Activated naive CD8-positive, alpha-beta T cell treated with anti-CD3 and anti-CD28 coated beads for 36 hours (primary cell): Measurements from ENCODE around the gene RIN3. TPM values are rescaled to one million over a fixed set of nuclear protein-coding genes. Genes with fewer than 3 reads are reported as not detected.

Experiments
- DNase-seq: peaks from one replicate; pipeline ENCODE4 v3.0.0; 2021
- H3K27ac Mint-ChIP-seq: one replicate; pipeline ENCODE4 v1.8.0; 2022; ENCODE audit warnings: mild to moderate bottlenecking, moderate library complexity, mixed read lengths
- H3K27me3 Mint-ChIP-seq: one replicate; pipeline ENCODE4 v1.8.0; 2022; ENCODE audit warnings: mild to moderate bottlenecking, mixed read lengths
- H3K36me3 Mint-ChIP-seq: one replicate; pipeline ENCODE4 v1.8.0; 2021; ENCODE audit warnings: mild to moderate bottlenecking, mixed read lengths
- H3K4me1 Mint-ChIP-seq: one replicate; pipeline ENCODE4 v1.8.0; 2021; ENCODE audit warnings: mixed read lengths
- H3K4me3 Mint-ChIP-seq: one replicate; pipeline ENCODE4 v1.8.0; 2022; ENCODE audit warnings: mild to moderate bottlenecking, moderate library complexity, mixed read lengths
- H3K9me3 Mint-ChIP-seq: one replicate; pipeline ENCODE4 v1.8.0; 2022; ENCODE audit warnings: mixed read lengths
- total RNA-seq, 2 experiments: library from RNA; stranded (reverse); gene quantifications; one replicate each; pipeline ENCODE4 v1.2.3, GENCODE V29; 2021

The RIN3 gene
- total RNA-seq, 2 experiments from 2014 or later = 59.2 to 59.6 TPM

GRCh38 chr14:92493492-92493891 lies 20.1 kb upstream of the RIN3 start:
- H3K4me1 Mint-ChIP-seq = peaks cover 5% of the 10 kb centered on the region
- no peaks in the 10 kb centered on the region for H3K36me3 Mint-ChIP-seq
- H3K9me3 Mint-ChIP-seq = no peaks in the 10 kb centered on the region
- DNase-seq = no peak
- H3K4me3 Mint-ChIP-seq = no peak overlapping the region
- H3K27ac Mint-ChIP-seq = no peak overlapping the region
- H3K27me3 Mint-ChIP-seq = no peaks in the 10 kb centered on the region

- Mint-ChIP-seq H3K27me3 (no peaks in the 10 kb centered on the region), H3K4me3 (no peak overlapping the region), H3K4me1 (peaks cover 5% of the 10 kb centered on the region)
These were observed 19.1 kb upstream of the RIN3 start for GRCh38 chr14:92494512-92494911.

DNA sequence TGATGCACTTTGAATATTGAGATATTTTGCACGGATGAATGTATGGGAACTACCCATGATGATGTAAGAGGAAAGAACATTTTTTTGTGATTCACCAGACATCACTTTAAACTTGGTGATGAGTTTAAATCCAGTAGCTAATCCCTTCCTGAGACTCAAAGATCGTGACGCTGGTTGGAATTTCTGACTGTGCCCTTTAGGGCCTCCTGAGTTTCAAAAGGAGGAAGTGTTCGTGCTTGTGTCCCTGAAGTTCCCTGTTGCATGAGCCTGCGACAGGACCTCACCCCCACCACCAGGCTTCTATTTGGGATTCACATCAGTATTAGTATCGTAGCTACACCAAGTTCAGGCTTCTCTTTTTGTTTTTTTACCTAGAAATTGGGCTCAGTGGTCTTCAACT lies 18.6 kb upstream of the RIN3 start:
- DNase-seq = no peak

More at GRCh38 chr14:92494512-92494911, 19.1 kb upstream of the RIN3 start:
- no peak for DNase-seq
- Mint-ChIP-seq H3K9me3 (no peaks in the 10 kb centered on the region), H3K27ac (no peak overlapping the region), H3K36me3 (no peaks in the 10 kb centered on the region)

GRCh38 chr14:92496191-92496857 lies 17.3 kb upstream of the RIN3 start:
- Mint-ChIP-seq H3K4me3 (no peak overlapping the region), H3K9me3 (no peaks in the 10 kb centered on the region), H3K36me3 (no peaks in the 10 kb centered on the region), H3K27me3 (no peaks in the 10 kb centered on the region), H3K27ac (no peak overlapping the region), H3K4me1 (peaks cover 5% of the 10 kb centered on the region)
- DNase-seq = no peak

More for the DNA sequence above, 18.6 kb upstream of the RIN3 start:
- Mint-ChIP-seq H3K4me1 (peaks cover 5% of the 10 kb centered on the region), H3K9me3 (no peaks in the 10 kb centered on the region), H3K4me3 (no peak overlapping the region), H3K27me3 (no peaks in the 10 kb centered on the region), H3K36me3 (no peaks in the 10 kb centered on the region), H3K27ac (no peak overlapping the region)

DNA sequence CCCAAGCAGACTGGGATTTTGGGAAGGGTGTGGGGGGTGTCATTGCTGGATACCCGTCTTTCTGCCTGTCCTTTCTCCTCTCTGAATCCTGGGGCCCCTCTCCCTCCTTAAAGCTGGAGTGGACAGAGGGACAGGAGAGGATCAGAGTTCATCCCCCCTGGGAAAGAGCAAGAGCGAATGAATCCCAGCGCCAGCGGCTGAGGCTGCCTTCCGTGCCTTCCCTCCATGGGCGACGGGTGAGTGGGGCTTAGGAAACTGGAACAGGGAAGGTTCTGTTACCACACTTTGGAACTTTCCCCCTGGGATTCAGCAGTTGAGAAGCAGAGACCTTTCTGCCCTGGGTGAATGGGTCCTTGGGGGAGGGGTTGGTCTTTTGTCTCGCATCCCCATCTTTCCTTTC lies 16.2 kb upstream of the RIN3 start:
- peaks cover 5% of the 10 kb centered on the region for H3K4me1 Mint-ChIP-seq
- H3K4me3 Mint-ChIP-seq = no peak overlapping the region
- H3K36me3 Mint-ChIP-seq = no peaks in the 10 kb centered on the region
- H3K9me3 Mint-ChIP-seq = no peaks in the 10 kb centered on the region
- no peaks in the 10 kb centered on the region for H3K27me3 Mint-ChIP-seq
- H3K27ac Mint-ChIP-seq = no peak overlapping the region
- DNase-seq = no peak

- Mint-ChIP-seq H3K4me3 (no peak overlapping the region), H3K9me3 (no peaks in the 10 kb centered on the region), H3K4me1 (peaks cover 5% of the 10 kb centered on the region), H3K27me3 (no peaks in the 10 kb centered on the region), H3K27ac (no peak overlapping the region), H3K36me3 (no peaks in the 10 kb centered on the region)
- no peak for DNase-seq
These were observed 14.3 kb upstream of the RIN3 start for GRCh38 chr14:92499234-92499633.

- Mint-ChIP-seq H3K4me1 (no peaks in the 10 kb centered on the region), H3K27ac (no peak overlapping the region), H3K9me3 (no peaks in the 10 kb centered on the region), H3K36me3 (no peaks in the 10 kb centered on the region), H3K27me3 (no peaks in the 10 kb centered on the region), H3K4me3 (no peak overlapping the region)
- no peak for DNase-seq
These were observed 13.1 kb upstream of the RIN3 start for GRCh38 chr14:92500491-92500941.

GRCh38 chr14:92501891-92502351 lies 11.7 kb upstream of the RIN3 start:
- DNase-seq = no peak
- no peak overlapping the region for H3K27ac Mint-ChIP-seq
- no peak overlapping the region for H3K4me3 Mint-ChIP-seq
- H3K4me1 Mint-ChIP-seq = peaks cover 4% of the 10 kb centered on the region
- no peaks in the 10 kb centered on the region for H3K36me3 Mint-ChIP-seq
- no peaks in the 10 kb centered on the region for H3K9me3 Mint-ChIP-seq
- H3K27me3 Mint-ChIP-seq = no peaks in the 10 kb centered on the region

DNA sequence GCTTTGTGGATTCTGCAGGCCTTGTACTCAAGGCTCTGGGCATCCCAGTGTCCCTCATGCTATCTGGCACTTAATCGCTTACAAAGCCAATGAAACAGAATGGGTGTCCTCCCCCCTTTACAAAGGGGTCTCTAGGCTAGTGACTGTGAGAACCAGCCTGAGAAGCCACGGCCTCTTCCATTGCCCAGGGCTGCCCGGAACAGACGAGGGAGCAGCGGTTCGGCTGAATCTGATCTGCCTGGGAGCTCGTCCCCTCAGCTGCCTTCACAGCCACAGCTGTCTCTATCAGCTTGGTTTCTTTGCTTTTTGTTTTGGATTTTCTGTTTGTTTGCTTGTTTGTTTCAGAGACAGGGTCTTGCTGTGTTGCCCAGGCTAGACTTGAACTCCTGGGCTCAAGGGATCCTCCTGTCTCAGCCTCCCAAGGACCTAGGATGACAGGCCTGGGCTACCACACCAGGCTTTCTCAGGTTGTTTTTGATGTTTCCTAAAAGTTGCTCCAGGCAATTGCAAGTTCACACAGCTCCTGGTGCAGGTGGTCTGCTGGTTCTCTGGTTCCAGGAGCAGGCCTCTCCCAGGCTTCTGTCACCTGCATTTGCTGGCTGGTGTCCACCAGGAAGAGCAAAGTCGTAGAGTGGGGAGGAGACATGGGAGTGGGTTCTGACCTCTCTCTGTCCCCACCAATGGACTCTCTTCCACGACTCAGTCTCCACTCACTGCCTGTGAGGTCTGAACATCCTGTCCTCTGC lies 10.9 kb upstream of the RIN3 start:
- Mint-ChIP-seq H3K9me3 (no peaks in the 10 kb centered on the region), H3K4me1 (peaks cover 9% of the 10 kb centered on the region), H3K4me3 (no peak overlapping the region), H3K27ac (no peak overlapping the region), H3K36me3 (no peaks in the 10 kb centered on the region), H3K27me3 (no peaks in the 10 kb centered on the region)
- DNase-seq = no peak

GRCh38 chr14:92503756-92504491 lies 9.7 kb upstream of the RIN3 start:
- no peaks in the 10 kb centered on the region for H3K27me3 Mint-ChIP-seq
- no peaks in the 10 kb centered on the region for H3K9me3 Mint-ChIP-seq
- no peak overlapping the region for H3K4me3 Mint-ChIP-seq
- no peak for DNase-seq
- H3K36me3 Mint-ChIP-seq = no peaks in the 10 kb centered on the region
- H3K27ac Mint-ChIP-seq = no peak overlapping the region
- H3K4me1 Mint-ChIP-seq = peaks cover 9% of the 10 kb centered on the region

GRCh38 chr14:92505826-92506225 lies 7.8 kb upstream of the RIN3 start:
- no peak for DNase-seq
- no peaks in the 10 kb centered on the region for H3K9me3 Mint-ChIP-seq
- H3K4me1 Mint-ChIP-seq = peaks cover 12% of the 10 kb centered on the region
- H3K36me3 Mint-ChIP-seq = no peaks in the 10 kb centered on the region
- H3K27ac Mint-ChIP-seq = no peak overlapping the region
- H3K27me3 Mint-ChIP-seq = no peaks in the 10 kb centered on the region
- no peak overlapping the region for H3K4me3 Mint-ChIP-seq

DNA sequence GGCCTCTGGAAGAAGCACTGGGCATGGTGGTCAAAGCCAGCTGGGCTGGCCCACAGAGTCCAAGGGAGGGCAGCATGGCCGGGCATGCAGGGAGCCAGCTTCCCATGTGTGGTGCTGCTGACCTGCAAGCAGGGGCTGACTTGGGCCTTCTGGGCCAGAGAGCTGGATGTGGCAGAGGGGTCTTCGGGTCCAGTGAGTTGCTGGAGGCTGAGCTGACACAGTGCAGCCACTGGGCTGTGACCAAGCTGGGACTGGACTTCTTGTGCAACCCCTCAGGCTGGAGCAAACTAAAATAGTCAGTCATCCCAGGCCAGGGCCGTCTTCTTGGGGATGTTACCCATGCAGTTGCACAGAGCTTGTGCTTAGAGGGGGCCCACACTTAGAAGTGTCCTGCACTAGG lies 7.3 kb upstream of the RIN3 start:
- no peaks in the 10 kb centered on the region for H3K36me3 Mint-ChIP-seq
- H3K4me1 Mint-ChIP-seq = peaks cover 12% of the 10 kb centered on the region
- H3K27ac Mint-ChIP-seq = no peak overlapping the region
- no peak overlapping the region for H3K4me3 Mint-ChIP-seq
- DNase-seq = no peak
- no peaks in the 10 kb centered on the region for H3K27me3 Mint-ChIP-seq
- H3K9me3 Mint-ChIP-seq = no peaks in the 10 kb centered on the region

DNA sequence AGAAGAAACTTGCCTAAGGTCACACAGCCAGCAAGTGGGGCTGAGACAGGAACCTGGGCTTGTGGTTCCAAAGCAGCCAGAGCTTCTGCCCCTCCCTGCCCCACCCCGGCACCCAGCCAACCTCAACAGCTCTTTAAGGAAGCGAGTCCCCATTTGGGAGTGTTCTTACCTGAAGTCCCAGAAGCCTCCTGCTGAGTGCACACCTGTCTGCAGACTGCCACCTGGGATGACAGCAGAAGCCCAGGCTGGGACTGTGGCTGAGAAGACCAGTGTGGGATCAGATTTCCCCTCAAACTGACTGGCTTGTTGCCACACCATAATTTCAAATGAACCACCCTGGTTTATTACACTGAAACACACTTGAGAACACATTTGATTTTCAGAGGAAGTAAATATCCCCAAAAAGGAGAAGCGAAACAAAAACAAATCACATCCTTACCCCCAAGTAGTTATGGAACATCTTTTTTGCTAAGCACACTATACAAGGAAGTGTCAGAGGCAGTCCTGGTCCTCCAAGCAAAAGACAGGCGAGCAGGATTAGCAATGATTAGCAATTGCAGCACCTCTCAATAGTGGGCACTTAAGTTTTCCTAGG lies 6.3 kb upstream of the RIN3 start:
- no peak overlapping the region for H3K27ac Mint-ChIP-seq
- no peaks in the 10 kb centered on the region for H3K27me3 Mint-ChIP-seq
- H3K4me3 Mint-ChIP-seq = no peak overlapping the region
- DNase-seq = no peak
- H3K4me1 Mint-ChIP-seq = peaks cover 13% of the 10 kb centered on the region
- H3K9me3 Mint-ChIP-seq = no peaks in the 10 kb centered on the region
- no peaks in the 10 kb centered on the region for H3K36me3 Mint-ChIP-seq

DNA sequence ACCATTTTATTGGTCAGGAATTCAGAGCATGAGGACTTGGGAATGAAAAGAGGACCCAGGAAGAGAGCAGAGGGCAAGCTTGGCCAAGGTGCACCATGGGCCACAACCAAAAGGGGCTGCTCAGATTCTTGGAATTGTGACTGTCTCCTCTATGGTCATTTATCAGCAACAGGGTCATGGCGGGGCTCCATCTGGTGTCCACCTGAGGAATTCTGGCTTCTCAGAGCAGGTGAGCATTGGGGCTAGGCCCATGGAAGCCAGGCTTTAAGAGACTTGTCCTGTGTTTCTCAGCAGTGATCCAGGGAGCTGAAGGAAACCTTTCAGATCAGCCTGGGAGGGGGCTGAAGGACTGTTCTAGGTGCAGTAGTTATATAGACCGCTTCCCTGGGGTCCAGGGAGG lies 2.6 kb upstream of the RIN3 start:
- H3K4me1 Mint-ChIP-seq = peaks cover 28% of the 10 kb centered on the region
- no peak overlapping the region for H3K27ac Mint-ChIP-seq
- H3K4me3 Mint-ChIP-seq = no peak overlapping the region
- H3K36me3 Mint-ChIP-seq = peaks cover 3% of the 10 kb centered on the region
- DNase-seq = no peak
- H3K27me3 Mint-ChIP-seq = no peaks in the 10 kb centered on the region
- H3K9me3 Mint-ChIP-seq = no peaks in the 10 kb centered on the region
